ENCODE results near the gene BCDIN3D. TPM values are rescaled to one million over a fixed set of nuclear protein-coding genes. Genes with fewer than 3 reads are reported as not detected.

Gene BCDIN3D
- polyA plus RNA-seq, 1 donor (not counting 4 experiments of a cell fraction or from before 2014, with no cell fraction given): 3.7 TPM

- FAIRE-seq (no peak), DNase-seq (ENCODE audit: low read depth, low spot score) (no peak)
- H2AFZ ChIP-seq (ENCODE audit: control insufficient read depth, low read length): no peak overlapping the region
- no peaks in the 10 kb centered on the region for H3K9me3 ChIP-seq (ENCODE audit: control insufficient read depth, low read depth, low read length)
- H3K36me3 ChIP-seq (ENCODE audit: control insufficient read depth in 2 of 2, extremely low read depth in 1 of 2, insufficient read depth in 2 of 2, low read length in 2 of 2): no peaks in the 10 kb centered on the region
- H4K20me1 ChIP-seq (ENCODE audit: control insufficient read depth, extremely low read depth, insufficient read depth, low read length): no peaks in the 10 kb centered on the region
- dilution Hi-C loops (cut with MboI; ENCODE audit: extremely low pct_ligation_motif_present, low sequenced_read_pairs): no loop called here
- H3K27me3 ChIP-seq (ENCODE audit: control insufficient read depth, extremely low read depth, insufficient read depth, low read length): peaks cover 18% of the 10 kb centered on the region
- H3K4me1 ChIP-seq (ENCODE audit: control insufficient read depth, extremely low read depth, insufficient read depth, low read length): peaks cover 3% of the 10 kb centered on the region
- no peaks in the 10 kb centered on the region for H3K79me2 ChIP-seq (ENCODE audit: control insufficient read depth, insufficient read depth, low read length)
- no peak for TF ChIP-seq CTCF (optimal IDR thresholded peaks at IDR 0.05 in 1 of 3, IDR thresholded peaks at IDR 0.05 in 1 of 3, conservative IDR thresholded peaks at IDR 0.05 in 1 of 3; ENCODE audit: extremely low read depth in 1 of 3, insufficient read depth in 2 of 3, low read length in 3 of 3)
- TF ChIP-seq EZH2 (IDR thresholded peaks at IDR 0.05; ENCODE audit: low read length): no peak
- no peak overlapping the region for H3K4me2 ChIP-seq (ENCODE audit: control insufficient read depth, extremely low read depth, insufficient read depth, low read depth, low read length)
- H3K9me1 ChIP-seq (ENCODE audit: control insufficient read depth, extremely low read depth, insufficient read depth, low read length): no peaks in the 10 kb centered on the region
- no peak overlapping the region for H3K9ac ChIP-seq (ENCODE audit: control insufficient read depth, extremely low read depth, insufficient read depth, low read length)
- no peak overlapping the region for H3K4me3 ChIP-seq (ENCODE audit: control insufficient read depth in 2 of 3, extremely low read depth in 1 of 3, insufficient read depth in 2 of 3, low read depth in 1 of 3, low read length in 3 of 3)
- no peak overlapping the region for H3K27ac ChIP-seq (ENCODE audit: control insufficient read depth, insufficient read depth, low read length)
These were observed 44.2 kb upstream of the BCDIN3D start for GRCh38 chr12:49887091-49887490.

- Histone ChIP-seq H3K79me2 (ENCODE audit: control insufficient read depth, insufficient read depth, low read length) (no peaks in the 10 kb centered on the region), H4K20me1 (ENCODE audit: control insufficient read depth, extremely low read depth, insufficient read depth, low read length) (no peaks in the 10 kb centered on the region), H3K9me3 (ENCODE audit: control insufficient read depth, low read depth, low read length) (no peaks in the 10 kb centered on the region), H3K4me3 (ENCODE audit: control insufficient read depth in 2 of 3, extremely low read depth in 1 of 3, insufficient read depth in 2 of 3, low read depth in 1 of 3, low read length in 3 of 3) (no peak overlapping the region), H3K36me3 (ENCODE audit: control insufficient read depth in 2 of 2, extremely low read depth in 1 of 2, insufficient read depth in 2 of 2, low read length in 2 of 2) (no peaks in the 10 kb centered on the region), H3K27me3 (ENCODE audit: control insufficient read depth, extremely low read depth, insufficient read depth, low read length) (peaks cover 18% of the 10 kb centered on the region), H3K9ac (ENCODE audit: control insufficient read depth, extremely low read depth, insufficient read depth, low read length) (no peak overlapping the region), H3K9me1 (ENCODE audit: control insufficient read depth, extremely low read depth, insufficient read depth, low read length) (no peaks in the 10 kb centered on the region), H3K27ac (ENCODE audit: control insufficient read depth, insufficient read depth, low read length) (no peak overlapping the region), H3K4me2 (ENCODE audit: control insufficient read depth, extremely low read depth, insufficient read depth, low read depth, low read length) (no peak overlapping the region), H2AFZ (ENCODE audit: control insufficient read depth, low read length) (no peak overlapping the region), H3K4me1 (ENCODE audit: control insufficient read depth, extremely low read depth, insufficient read depth, low read length) (peaks cover 3% of the 10 kb centered on the region)
- no peak for DNase-seq (ENCODE audit: low read depth, low spot score)
- TF ChIP-seq CTCF (optimal IDR thresholded peaks at IDR 0.05 in 1 of 3, IDR thresholded peaks at IDR 0.05 in 1 of 3, conservative IDR thresholded peaks at IDR 0.05 in 1 of 3; ENCODE audit: extremely low read depth in 1 of 3, insufficient read depth in 2 of 3, low read length in 3 of 3) (no peak), EZH2 (IDR thresholded peaks at IDR 0.05; ENCODE audit: low read length) (no peak)
- dilution Hi-C loops (cut with MboI; ENCODE audit: extremely low pct_ligation_motif_present, low sequenced_read_pairs): no loop called here
- no peak for FAIRE-seq
These were observed 43.0 kb upstream of the BCDIN3D start for GRCh38 chr12:49885663-49886461.

All from keratinocyte (primary cell).